B cell (primary cell): ENCODE data around the gene GPC5.

Source experiments
- CTCF ChIP-seq: fragments of 200-600 bp; IDR thresholded peaks from one replicate; pipeline ENCODE4 v1.8.0; 2022; ENCODE audit warnings: antibody characterized with exemption, mild to moderate bottlenecking
- EZH2 ChIP-seq: IDR thresholded peaks from 2 replicates; pipeline ENCODE4 v1.6.1; 2012; ENCODE audit warnings: borderline replicate concordance, low read depth, mild to moderate bottlenecking, moderate library complexity, low read length; ENCODE audit not compliant: insufficient read depth, poor library complexity, severe bottlenecking

DNA sequence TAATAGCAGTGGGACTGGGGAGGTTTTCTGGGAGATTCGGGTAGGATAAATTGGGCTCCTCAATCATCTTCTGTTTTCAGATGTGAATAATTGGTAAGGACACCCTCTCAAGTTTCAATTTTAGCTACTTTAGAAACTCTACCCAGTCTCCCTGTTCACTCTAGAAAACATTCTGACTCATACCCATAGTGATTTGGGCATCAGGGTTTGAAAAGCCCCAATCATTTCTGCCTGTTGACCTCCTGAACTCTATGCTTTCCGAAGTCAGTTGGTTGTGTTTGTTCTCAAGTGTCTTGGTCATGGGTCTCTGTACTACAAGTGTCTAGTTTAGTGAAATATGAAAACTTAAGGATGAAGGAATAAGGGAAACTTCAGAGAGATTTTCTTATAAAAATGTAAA is 916.8 kb downstream of the GPC5 start:
- TF ChIP-seq CTCF (no peak), EZH2 (no peak)
